NCI-H460 (cell line): Measurements from ENCODE around the gene LPO. TPM values are rescaled to one million over a fixed set of nuclear protein-coding genes. Genes with fewer than 3 reads are reported as not detected.

Experiments
- DNase-seq: peaks from one replicate; pipeline ENCODE4 v3.0.0-alpha.2; 2016; ENCODE audit warnings: low read depth; ENCODE audit errors: extremely low read depth
- total RNA-seq: library from RNA; depleted of rRNA; stranded (reverse); fragments of >200 nt; shearing (Covaris generic); gene quantifications from 2 replicates; pipeline ENCODE4 v1.2.3, GENCODE V29; 2014; rRNA removed

The LPO gene
- total RNA-seq, 1 experiment from 2014 or later = 0.07 TPM

GRCh38 chr17:58314706-58315015 is 76.3 kb downstream of the LPO start:
- DNase-seq = no peak

- no peak for DNase-seq
These were observed 76.9 kb downstream of the LPO start for GRCh38 chr17:58315281-58315711.

DNA sequence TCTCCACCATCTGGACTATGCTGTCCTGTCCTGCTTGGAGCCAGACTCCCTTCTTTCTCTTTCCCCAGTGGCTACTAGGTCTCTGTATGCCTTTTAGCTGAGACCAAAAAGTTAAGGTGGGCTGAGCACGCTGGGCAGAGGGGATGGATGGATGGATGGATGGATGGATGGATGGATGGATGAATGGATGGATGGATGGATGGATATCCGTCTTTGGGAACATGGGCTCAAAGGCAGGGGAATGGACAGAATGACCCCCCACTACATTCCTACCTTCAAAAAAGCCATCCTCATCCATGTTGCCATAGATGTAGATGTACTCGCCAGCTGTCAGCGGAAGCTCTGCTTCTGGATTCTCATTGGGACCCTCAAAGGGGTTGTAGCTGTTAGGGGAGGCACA is 77.4 kb downstream of the LPO start:
- no peak for DNase-seq

- no peak for DNase-seq
These were observed 78.0 kb downstream of the LPO start for GRCh38 chr17:58316260-58316960.

GRCh38 chr17:58317421-58318064 is 79.2 kb downstream of the LPO start:
- peak; percentile 24 for DNase-seq

- DNase-seq = no peak
These were observed 79.7 kb downstream of the LPO start for GRCh38 chr17:58318065-58318481.

Other genes with a start within 250 kb of the LPO start
- 275 and 297 TPM in 2 replicates for gene SRSF1, start 231.3 kb upstream of the LPO start, total RNA-seq
- gene DYNLL2, start 155.2 kb upstream of the LPO start, total RNA-seq = 7.3 and 9.8 TPM in 2 replicates
- not detected in 2 replicates for gene OR4D1, start 90.2 kb upstream of the LPO start, total RNA-seq
- not detected in 2 replicates for gene OR4D2, start 71.6 kb upstream of the LPO start, total RNA-seq
- not detected in 2 replicates for gene EPX, start 45.9 kb upstream of the LPO start, total RNA-seq
- gene MKS1, start 19.3 kb upstream of the LPO start, total RNA-seq = 20.2 and 22.1 TPM in 2 replicates
- not detected in 2 replicates for gene MPO, start 42.4 kb downstream of the LPO start, total RNA-seq
- not detected in 2 replicates for gene TSPOAP1, start 90.2 kb downstream of the LPO start, total RNA-seq
- 61.6 and 70.3 TPM in 2 replicates for gene SUPT4H1, start 113.6 kb downstream of the LPO start, total RNA-seq
- not detected in 2 replicates for gene RNF43, start 178.9 kb downstream of the LPO start, total RNA-seq
- gene HSF5, start 249.8 kb downstream of the LPO start, total RNA-seq = not detected in 2 replicates